ENCODE data around the gene BRMS1.
"Not testable (repeated sequence)": the region's sequence is repeated elsewhere in the genome, so short reads cannot be mapped to it uniquely, and the experiment has no call there.

BRMS1 gene

DNA sequence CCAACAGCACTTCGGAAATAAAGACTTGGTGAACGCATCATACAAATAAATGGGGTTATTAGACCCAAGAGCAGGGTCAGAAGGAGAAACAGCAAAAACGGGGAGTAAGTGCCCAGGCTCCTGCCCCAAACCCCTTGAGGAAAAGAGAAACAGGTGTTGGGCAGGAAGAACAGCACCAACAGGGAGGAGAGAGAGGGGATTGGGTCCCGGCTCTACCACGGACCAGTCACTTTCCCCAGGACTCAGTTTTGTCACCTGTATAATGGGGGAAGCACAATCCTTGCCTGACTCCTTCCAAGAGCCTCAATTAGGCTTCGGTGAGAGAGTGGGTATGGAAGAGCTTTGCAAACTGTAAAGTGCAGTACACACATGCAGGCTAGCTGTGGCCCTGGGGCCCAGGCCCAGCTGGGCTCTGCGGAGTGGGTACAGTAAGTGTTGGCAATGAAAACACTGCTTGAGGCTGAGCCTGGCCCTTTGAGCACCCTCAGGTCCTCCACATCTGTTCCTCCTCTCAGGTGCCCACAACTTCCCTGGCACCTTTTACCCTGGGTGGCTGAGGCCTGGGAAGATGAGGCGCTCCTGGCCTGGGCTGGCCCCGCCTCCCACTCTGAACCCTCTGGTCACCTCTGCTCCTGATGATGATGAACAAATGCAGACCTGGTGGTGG lies 17.7 kb upstream of the BRMS1 start:
- no peak for DNase-seq

DNA sequence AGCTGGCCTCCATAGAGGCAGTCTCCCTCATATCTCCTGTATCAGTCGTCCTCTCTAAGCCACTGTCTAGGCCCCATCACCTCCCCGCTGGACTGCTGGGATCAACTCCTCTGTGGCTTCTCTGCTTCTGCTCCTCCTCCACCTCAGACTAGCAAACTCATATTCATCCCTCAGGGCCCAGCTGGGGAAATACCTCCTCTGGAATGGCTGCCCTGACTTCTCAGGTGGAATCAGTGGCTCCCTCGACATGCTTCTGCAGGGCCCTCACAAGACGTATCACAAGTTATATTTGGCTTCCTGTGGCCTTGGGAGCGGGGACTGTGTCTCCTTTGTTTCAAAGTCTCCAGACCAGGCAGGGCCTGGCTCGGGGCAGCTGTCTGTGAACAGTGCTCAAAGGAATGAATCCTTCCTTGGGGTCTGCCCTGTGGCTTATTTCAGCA lies 16.6 kb upstream of the BRMS1 start:
- DNase-seq = no peak

DNA sequence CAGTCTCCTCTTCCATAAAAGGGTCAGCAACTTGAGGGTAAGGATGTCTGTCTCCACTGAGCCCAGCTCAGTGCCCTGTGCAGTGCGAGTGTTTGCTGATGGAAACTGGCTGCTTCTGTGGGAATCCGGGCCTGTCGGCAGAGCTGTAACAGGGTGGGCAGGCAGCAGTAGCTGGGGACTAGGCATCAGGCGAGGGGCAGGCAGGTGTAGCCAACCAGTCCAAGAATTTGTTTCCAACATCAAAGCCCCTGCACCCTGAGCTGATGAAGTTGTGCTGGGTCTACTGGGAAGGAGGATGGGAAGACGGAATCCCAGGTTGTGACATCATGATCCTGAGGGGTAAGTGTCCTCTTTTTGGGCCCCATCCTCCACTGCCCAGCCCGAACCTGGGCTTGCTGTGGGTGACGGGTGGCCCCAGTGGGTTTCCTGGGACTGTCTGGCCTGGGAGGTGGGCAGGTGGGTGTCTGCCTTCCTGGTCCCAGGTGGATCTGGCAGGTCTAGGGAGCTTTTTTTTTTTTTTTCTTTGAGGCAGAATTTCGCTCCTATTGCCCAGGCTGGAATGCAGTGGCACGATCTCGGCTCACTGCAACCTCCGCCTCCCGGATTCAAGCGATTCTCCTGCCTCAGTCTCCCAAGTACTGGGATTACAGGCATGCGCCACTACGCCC lies 15.6 kb upstream of the BRMS1 start:
- no peak for DNase-seq

DNA sequence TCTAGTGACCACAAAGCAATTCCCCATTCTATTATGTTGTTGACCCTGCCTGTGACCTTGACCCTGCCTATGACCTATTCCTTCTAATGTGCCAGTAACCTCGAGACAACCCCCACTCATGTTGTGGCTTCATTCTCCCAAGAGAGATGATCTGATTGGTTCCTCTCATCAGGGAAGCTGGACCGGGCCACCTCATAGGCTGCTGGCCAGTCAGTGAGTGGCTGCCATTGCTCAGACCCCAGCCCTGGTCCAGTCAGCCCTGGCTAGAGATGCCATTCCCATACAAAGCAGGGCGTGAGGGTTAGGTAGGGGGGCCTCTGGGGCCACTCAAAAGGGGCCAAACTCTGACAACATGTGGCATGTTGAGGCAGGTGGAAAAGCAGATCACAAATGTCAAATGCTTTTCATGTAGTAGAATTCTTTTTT lies 14.8 kb upstream of the BRMS1 start:
- DNase-seq = no peak

DNA sequence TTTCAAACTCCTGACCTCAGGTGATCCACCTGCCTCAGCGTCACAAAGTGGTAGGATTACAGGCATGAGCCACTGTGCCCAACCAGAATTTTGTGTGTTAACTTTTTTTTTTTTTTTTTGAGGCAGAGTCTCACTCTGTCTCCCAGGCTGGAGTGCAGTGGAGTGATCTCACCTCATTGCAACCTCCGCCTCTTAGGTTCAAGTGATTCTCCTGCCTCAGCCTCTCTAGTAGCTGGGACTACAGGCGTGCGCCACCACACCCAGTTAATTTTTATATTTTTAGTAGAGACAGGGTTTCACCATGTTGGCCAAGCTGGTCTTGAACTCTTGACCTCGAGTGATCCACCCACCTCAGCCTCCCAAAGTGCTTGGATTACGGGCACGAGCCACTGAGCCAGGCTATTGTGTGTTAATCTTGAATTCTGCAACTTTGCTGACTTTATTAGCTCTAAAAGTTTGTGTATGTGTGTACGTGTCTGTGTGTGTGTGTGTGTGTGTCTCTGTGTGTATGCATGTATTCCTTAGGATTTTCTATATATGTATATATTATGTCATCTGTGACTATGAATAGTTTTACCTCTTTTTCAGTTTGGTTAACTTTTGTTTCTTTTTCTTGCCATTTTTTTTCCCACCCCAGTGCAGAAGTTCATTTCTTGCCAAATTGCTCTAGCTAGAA lies 5.8 kb upstream of the BRMS1 start:
- DNase-seq = not testable (repeated sequence)

DNA sequence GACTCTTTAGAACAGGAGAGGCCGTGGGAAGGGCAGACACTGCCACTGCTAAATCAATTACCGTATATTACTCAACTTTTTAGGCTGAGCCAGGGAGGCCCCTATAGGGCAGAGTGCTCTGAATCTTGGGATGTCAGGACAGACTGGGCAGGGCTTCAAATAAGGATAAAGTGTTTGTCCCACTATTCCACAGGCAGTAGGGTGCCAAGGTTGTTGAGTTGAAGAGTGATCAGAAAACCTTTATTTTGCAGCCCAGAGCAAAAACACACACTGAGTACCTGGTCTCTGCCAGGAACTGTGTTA lies 4.1 kb upstream of the BRMS1 start:
- DNase-seq = no peak

DNA sequence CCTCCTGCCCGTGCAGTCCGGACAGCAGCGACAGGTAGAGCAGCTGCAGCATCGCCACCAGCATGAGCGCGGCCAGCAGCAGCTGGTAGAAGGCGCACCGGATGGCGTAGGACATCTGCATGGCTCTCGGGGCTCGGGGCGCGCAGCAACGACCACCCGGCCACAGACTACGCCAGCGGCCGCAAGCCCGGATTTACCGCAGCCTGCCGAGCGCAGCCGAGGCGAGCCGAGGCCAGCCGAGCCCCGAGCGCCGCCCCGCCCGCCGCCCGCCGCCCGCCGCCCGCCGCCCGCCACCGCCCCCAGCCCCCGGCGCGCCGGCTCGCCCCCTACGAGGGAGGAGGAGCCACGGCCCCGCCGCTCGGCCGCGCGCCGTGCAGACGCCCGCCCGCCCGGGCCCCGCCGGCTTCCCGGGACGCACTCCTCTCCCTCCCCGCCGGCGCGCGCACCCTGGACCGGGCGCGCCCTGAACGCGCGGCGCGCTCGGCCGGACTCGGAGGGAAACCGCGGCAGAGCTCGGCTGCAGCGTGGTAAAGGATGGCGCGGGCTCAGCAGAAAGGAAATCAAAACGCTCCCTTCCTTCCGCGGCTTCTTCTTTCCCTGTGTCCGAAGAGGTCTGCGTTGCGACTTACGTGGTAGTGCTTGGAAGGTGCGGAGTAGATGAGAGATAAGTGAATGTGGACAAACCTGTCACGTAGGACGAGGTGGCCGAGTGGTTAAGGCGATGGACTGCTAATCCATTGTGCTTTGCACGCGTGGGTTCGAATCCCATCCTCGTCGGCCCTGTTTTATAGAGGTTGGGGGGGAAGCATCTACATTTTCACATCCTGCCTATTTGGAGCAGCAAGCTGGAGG lies 2.7 kb upstream of the BRMS1 start, which contains the start of gene B4GAT1:
B4GAT1 (minus strand) TSS at position 205 of the 852 bp plus-strand sequence; CDS start at position 121, 84 bp downstream.
- DNase-seq = peak; percentile 78

DNA sequence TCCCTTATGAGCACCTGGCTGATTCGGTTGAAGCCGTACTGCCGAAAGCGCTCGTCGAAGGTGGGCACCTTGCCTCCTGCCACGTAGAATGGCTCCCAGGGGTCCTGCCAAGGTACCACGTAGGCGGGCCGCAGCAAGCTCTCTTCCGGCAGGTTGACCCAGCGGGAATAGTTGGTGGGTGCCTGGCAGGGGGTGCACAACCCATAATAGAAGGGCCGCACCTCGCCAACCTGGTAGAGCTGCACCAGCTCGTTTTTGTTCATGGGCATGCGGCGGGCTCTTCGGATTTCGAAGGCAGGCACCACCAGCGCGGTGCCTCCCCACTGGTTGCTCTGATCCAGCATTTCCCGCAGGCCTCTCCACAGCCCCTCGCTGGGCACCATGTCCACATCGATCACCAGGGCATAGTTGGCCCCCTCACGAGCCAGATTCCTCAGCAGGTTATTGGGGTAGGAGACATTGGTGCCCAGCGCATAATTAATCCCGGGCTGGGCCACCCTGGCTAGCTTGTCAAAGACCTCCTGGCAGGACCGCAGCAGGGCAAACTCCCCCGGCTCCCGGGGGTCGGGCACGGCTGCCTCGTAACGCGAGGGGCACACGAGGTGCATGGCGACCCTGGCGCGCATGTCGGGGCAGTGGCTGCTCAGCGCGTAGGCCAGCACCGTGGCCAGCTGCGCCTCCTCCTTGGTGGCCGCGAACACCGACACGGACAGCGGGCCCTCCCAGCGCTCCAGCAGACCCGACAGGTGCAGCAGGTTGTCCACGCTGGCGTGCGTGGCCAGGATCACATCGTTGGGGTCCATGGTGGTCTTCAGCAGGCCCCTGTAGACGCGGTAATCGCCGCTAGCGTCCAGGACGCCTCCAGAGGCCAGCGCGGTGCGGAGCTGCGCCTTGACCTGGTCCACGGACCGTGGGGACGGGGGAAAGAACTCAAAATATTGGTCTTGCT lies 1.8 kb upstream of the BRMS1 start:
- no peak for DNase-seq

DNA sequence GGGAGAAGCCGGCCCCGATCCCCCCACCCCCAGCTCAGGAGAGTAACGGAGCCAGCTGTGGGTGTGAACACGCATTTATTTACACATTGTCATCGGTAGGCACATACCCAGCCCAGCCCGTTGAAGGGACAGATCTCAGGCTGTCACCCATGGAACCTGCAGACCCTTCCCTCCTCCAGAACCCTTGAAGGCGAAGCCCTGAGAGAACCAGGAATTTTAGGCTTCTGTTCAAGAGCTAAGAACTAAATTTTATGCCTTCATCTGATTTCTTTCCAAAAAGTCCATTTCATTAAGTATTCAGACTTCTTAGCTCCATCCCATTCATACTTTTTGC lies 379 bp upstream of the BRMS1 start:
- DNase-seq = no peak

DNA sequence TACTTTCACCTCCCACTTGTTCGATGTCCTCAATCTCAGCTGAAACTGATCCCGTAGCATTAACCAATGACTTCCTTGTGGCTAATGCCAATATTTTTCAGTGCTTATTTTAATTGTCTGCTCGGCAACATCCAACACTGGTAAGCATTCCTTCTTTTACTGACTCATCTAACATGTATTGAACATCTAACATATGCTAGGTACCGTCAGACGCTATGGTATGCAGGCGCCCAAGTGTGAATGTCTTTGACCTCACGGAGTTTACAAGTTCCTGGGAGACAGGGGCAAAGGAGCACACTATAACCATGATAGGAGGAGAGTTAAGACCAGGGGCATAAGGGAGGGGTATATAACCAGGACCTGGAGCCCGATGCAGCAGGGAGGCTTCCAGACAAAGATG lies 1.7 kb downstream of the BRMS1 start:
- DNase-seq = no peak

DNA sequence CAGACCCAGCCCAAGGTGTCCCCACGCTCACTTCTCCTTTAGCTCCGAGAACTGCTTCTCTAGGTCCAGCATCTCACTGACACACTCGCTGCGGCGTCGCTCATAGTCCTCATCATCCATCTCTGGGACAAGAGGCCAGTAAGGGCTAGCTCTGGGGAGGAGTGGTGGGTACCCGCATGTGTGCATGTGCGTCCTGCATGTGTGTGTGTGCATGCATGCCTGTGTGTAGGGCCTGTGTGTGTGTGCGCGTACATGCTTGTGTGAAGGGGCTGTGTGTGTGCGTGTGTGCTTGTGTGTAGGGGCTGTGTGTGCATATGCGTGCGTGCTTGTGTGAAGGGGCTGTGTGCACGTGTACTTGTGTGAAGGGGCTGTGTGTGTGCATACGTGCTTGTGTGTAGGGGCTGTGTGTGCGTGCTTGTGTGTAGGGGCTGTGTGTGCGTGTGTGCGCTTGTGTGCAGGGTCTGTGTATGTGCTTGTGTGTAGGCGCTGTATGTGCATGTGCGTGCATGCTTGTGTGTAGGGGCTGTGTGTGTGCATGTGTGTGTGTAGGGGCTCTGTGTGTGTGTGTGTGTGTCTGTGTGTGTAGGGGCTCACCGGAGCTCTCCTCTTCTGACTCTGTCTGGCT lies 3.3 kb downstream of the BRMS1 start:
- no peak for DNase-seq

DNA sequence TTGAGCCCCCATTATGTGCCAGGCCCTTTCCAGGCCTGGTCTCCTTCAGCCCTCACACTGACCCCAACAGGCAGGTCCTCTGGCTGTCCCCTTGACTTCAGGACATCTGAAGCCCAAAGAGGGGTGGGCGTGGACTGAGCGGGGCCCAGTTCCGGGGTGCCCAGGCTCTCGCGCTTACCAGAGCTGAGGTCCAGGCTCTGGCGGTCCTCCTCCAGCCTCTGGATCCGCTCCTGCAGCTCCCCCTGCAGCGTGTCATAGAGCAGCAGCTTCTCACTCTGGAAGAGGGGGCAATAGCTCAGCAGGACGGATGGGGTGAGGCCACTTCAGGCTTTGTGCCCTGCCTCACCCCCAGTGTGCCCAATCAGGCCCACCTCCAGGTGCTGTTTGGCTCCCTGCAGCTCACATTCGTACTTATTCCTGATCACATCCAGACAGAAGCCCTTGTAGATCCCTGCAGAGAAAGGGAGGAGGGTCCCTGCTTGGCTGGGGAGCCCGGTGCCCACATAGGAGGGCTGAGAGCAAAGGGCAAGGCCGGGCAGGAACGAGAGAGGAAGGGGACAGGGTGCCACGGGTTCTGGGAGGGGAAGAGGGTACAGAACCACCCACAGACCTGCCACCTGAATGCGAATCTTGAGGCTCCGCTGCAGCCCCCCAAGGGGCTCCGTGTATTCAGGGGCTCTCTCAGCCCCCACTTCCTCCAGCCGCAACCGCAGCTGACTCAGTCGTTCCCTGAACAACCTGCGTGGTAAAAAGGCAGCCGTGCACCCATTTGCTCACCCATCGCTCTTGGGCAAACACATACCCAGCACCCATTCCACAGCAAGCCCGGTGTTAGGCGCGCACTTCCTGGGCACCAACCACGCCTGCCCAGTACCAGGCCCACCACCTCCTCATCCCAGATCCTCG lies 4.1 kb downstream of the BRMS1 start:
- DNase-seq = no peak

DNA sequence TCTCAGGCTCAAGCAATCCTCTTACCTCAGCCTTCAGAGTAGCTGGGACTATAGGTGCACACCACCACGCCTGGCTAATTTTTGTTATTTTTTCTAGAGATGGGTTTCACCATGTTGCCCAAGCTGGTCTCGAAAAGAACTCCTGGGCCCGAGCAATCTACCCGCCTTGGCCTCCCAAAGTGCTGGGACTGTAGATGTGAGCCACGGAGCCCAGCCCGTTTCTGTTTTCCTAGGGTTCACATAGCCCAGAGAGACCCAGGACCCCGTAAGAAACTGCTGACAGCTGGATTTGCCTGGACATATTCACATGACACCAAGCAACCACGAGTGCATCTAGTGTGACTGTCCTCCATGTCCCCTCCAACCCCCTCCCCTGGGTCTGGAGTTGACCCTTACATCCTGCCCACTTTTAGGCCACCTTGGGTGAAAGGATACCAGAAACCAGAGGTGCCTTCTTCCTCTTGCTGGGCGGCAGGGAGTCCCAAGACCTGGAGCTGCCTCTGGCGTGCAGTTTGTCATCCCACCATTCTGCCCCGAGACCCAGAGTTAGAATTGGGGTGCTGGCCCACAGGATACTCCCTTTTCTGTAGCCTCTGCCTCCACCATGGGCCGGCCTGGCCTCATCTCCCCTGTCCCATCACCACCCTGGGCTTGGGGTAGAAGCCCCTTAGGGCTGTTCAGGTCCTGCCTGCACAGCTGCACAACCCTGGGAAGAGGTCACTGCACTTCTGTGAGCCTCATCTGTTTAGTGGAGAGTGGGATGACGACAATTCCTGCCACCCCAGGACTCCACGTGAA lies 5.0 kb downstream of the BRMS1 start:
- DNase-seq = no peak

DNA sequence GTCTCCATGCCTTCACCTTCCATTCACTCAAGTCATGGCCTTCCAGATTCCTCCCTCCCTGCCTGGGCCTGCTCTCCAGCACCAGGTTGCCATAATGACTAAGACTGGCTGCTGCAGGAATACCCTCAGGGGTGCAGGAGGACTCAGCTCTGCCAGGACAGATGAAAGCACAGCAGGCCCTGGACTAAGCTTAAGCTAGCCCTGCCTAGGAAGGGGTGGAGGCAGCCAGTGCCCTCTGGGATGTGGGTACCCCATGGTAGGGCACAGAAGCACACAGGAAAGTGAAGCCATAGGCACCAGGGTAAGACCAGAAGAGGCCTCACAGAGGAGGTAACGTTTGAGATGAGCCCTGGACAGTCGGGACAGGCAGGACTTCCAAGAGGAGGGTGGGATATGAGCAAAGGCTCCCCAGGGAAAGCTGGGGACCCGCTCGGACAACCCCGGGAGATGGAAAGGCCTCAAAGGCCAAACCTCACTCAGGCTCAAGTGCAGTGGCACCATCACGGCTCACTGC lies 5.7 kb downstream of the BRMS1 start:
- DNase-seq = peak; percentile 68

DNA sequence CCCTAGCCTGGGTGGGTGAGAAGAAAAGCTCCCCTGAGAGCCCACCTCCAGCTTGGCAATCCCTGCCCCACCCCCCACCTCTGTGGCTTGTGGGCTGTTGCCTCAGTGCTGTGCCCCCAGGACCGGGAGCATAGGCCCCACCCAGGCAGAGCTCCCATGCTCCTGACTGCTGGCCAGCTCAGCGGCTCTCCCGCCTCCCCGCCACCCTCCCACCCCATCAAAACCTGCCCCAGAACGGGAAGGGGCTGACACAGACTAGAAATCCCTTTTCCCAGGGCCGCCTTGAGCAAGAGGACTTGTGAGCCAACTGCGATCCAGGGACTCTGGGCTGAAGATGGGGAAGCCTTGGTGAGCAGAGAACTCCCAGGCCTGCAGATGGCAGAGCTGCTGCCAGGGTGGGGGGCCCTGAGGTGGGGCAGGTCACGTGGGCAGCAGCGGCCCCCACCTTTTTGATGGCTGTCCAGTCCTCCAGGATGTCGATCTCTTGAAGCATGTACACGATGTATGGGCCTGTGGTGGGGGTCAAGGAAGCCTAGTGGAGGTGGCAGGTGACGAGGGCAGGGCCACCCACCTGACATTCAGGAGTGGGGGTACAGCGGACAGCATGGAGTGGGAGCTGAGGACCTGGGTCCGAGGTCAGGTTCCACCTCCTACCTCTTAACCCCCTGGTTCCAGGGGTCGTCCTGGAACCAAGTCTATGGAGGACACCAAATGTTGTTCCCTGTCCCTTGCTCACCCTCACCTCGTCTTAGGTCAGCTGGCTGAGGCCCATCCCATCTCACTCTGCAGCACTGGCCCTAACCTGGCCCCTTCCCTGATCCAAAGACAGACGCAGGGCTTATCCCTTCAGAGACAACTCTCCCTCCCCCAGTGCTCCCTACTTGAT lies 6.4 kb downstream of the BRMS1 start:
- no peak for DNase-seq

DNA sequence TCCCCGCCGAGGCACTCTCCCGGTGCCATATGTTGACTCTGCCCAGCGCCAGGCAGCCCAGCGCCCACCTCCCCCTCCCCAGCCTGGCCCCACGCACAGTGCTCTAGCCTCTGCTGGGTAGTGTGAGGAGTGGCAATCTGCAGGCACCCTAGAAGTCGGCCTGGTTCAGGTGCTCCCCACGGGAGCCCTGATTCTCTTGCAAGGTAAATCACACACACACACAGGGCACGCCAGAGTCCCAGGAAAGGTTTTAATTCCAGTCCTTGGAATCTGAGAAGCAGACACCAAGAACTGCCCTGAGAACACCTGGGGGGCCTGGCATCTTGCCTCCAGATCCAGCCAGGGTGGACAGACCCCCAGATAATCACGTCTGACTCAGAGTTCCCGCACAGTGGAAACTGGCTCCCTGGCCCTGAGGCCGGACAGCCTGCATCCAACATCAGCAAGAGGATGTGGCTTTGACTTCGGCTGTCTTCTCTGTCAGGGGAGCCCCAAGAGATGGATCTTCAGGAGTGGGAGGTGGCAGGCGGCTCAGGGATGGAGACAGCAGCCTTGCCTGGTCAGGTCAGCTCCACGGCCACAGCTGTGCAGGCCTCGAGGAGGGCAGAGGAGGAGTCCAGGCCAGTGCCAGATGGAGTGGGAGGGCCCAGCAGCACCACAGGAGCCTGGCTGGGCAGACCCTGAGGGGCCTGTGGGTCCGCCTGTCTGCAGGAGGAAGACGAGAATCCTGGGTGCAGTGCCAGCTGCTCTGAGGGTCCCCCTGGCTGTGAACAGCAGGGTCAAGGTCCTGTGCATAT lies 7.6 kb downstream of the BRMS1 start:
- DNase-seq = peak; percentile 63

DNA sequence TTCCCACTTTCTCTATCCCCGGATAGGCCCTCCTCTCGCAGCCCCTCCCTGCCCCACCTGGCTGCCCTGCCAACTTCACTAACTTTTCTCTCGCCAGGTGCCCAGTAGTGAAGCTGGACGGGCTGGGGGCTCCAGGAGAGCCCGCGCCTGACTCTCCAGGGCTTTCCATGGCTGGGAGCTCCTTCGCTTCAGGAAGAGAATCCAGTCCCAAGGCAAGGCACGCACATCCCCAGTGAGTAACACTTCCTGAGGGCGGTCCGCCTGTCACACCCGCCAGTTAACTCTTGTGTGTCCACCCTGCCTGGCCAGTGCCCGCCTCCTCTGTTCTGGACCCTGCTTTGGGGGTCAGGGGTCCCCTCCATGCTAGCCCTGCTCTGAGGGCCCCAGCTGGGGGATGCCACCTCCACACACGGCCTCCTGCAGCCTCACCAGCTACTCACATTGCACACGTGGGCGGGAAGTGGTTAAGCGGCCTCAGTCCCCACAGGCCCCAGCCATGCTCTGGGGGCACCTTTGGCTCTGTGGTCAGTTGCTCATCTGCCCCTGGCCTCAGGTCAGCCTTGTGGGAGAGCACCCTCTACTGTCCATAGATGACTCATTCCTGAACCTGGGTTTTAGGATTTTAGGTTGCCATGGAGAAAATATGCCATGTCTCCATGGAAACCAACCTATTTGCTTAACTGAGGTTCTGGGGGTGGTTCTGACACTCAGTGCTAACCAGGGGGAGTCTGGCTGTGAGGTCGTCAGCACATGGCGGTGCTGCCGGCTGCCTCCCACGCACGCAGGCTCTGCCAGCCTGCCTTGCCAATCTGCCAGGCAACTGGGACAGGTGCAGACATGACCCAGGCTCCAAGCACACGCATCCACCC lies 8.4 kb downstream of the BRMS1 start, which contains the start of gene RIN1:
RIN1 (minus strand) TSS at position 201 of the 869 bp plus-strand sequence; CDS start at position 169, 32 bp downstream.
- peak; percentile 100 for DNase-seq
